ENCODE data around the gene OR7C2. TPM values are rescaled to one million over a fixed set of nuclear protein-coding genes. Genes with fewer than 3 reads are reported as not detected.

The OR7C2 gene
- total RNA-seq, 2 experiments from 2014 or later: not detected

Other genes starting within 250 kb of the OR7C2 start
- gene ADGRE2, start 162.9 kb upstream of the OR7C2 start, total RNA-seq: under 1 TPM; 0.42 to 0.73 TPM
- gene OR7A5, start 106.3 kb upstream of the OR7C2 start, total RNA-seq: not detected
- not detected for gene OR7C1, start 106.3 kb upstream of the OR7C2 start, total RNA-seq
- gene OR7A10, start 92.6 kb upstream of the OR7C2 start, total RNA-seq: not detected
- not detected for gene OR7A17, start 55.4 kb upstream of the OR7C2 start, total RNA-seq
- gene SLC1A6, start 38.4 kb downstream of the OR7C2 start, total RNA-seq: not detected
- gene CASP14, start 108.0 kb downstream of the OR7C2 start, total RNA-seq: not detected
- gene OR1I1, start 140.7 kb downstream of the OR7C2 start, total RNA-seq: not detected
- gene SYDE1, start 165.9 kb downstream of the OR7C2 start, total RNA-seq: under 1 TPM; 0.15 to 0.29 TPM